ENCODE data around the gene IGFL4.

GRCh38 chr19:46017095-46017429 is 23.7 kb downstream of the IGFL4 start:
- TF ChIP-seq CTCF (IDR thresholded peaks at IDR 0.05): peak in 2 of 7 experiments; percentile 2 to 20
- TF ChIP-seq POLR2A (IDR thresholded peaks at IDR 0.05): no peak
- no peak for TF ChIP-seq EP300 (IDR thresholded peaks at IDR 0.05)

Measured in stomach (tissue), 4 donors.